Measurements from ENCODE around the gene DIP2B.

- TF ChIP-seq YY1 (IDR thresholded peaks at IDR 0.05; ENCODE audit: insufficient read depth, insufficient read length): no peak
- no peak for TF ChIP-seq SUZ12 (IDR thresholded peaks at IDR 0.05; ENCODE audit: extremely low read depth, insufficient read depth, insufficient read length)
- TF ChIP-seq ZNF274 (IDR thresholded peaks at IDR 0.05; ENCODE audit: low read depth, low read length): no peak
Observed at GRCh38 chr12:50641566-50641965, 136.8 kb downstream of the DIP2B start.
